ENCODE results near the gene MAN1C1.
"Not testable (repeated sequence)": the region's sequence is repeated elsewhere in the genome, so short reads cannot be mapped to it uniquely, and the experiment has no call there.

Gene MAN1C1

GRCh38 chr1:25657883-25658760 lies 41.5 kb downstream of the MAN1C1 start:
- no peak for TF ChIP-seq CTCF (IDR thresholded peaks at IDR 0.05; ENCODE audit: insufficient read depth, low read depth, low read length, missing control alignments)
- no peak overlapping the region for H3K4me3 ChIP-seq (ENCODE audit: low read depth, low read length)
- DNase-seq (ENCODE audit: low read depth), result no peak

DNA sequence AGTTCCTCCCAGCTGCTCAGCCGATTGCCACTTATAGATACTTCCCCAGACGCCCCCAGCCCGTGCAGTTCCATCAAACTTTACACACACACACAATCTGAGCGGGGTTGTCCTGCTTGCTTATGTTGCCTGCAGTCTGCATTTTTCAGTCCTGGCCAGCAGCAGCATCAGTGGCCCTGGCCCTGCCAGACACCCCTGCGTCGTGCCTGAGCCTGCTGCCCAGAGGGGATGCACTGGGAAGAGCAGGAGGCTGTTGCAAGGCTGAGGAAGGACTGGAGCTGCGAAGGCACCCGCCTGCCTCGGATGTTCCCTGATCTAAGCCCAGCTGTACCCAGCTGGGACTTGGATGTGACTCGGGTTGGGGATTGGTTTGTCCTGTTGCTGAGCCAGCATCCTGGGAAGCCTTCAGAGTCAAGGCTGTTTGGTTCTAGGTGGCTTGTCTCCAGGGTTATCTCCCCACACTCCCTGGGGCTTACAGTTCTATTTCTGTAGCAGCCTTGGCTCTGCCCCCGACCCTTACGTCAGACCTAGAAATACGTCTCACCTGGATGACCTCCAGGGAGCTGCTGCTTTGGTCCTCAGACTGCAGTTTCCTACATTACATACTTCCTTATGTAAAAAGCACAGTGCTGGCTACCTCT lies 42.3 kb downstream of the MAN1C1 start:
- TF ChIP-seq CTCF (IDR thresholded peaks at IDR 0.05; ENCODE audit: insufficient read depth, low read depth, low read length, missing control alignments), result no peak
- no peak for DNase-seq (ENCODE audit: low read depth)
- no peak overlapping the region for H3K4me3 ChIP-seq (ENCODE audit: low read depth, low read length)

- no peak for DNase-seq (ENCODE audit: low read depth)
- no peak for TF ChIP-seq CTCF (IDR thresholded peaks at IDR 0.05; ENCODE audit: insufficient read depth, low read depth, low read length, missing control alignments)
- H3K4me3 ChIP-seq (ENCODE audit: low read depth, low read length), result no peak overlapping the region
Measured at GRCh38 chr1:25661043-25661815, 44.6 kb downstream of the MAN1C1 start.

- DNase-seq (ENCODE audit: low read depth), result no peak
- no peak overlapping the region for H3K4me3 ChIP-seq (ENCODE audit: low read depth, low read length)
- TF ChIP-seq CTCF (IDR thresholded peaks at IDR 0.05; ENCODE audit: insufficient read depth, low read depth, low read length, missing control alignments), result no peak
Measured at GRCh38 chr1:25662061-25662460, 45.5 kb downstream of the MAN1C1 start.

DNA sequence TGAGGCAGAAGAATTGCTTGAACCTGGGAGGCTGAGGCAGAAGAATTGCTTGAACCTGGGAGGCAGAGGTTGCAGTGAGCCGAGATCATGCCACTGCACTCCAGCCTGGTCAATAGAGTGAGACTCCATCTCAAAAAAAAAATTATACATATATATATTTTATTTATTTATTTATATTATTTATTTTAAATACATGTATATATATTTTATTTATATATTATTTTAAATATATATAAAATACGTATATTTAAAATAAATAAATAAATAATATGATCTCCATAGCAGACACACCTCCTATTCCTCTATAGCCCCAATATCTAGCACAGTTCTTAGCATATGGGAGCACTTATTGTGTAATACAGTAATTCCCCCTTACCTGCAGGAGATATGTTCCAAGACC lies 46.4 kb downstream of the MAN1C1 start:
- not testable (repeated sequence) for DNase-seq (ENCODE audit: low read depth); H3K4me3 ChIP-seq (ENCODE audit: low read depth, low read length)

- H3K4me3 ChIP-seq (ENCODE audit: low read depth, low read length), result no peak overlapping the region
- no peak for DNase-seq (ENCODE audit: low read depth)
- TF ChIP-seq CTCF (IDR thresholded peaks at IDR 0.05; ENCODE audit: insufficient read depth, low read depth, low read length, missing control alignments), result no peak
Measured at GRCh38 chr1:25664357-25665199, 48.0 kb downstream of the MAN1C1 start.

All from GM12865 (cell line).